Neural crest cell (in vitro differentiated cells): ENCODE measurements around the gene RNF144A. TPM values are rescaled to one million over a fixed set of nuclear protein-coding genes. Genes with fewer than 3 reads are reported as not detected.
A peak's percentile ranks its signal among the peaks of the same experiment; 100 is the strongest.
"Not testable (repeated sequence)": the region's sequence is repeated elsewhere in the genome, so short reads cannot be mapped to it uniquely, and the experiment has no call there.

ENCODE experiments used
- DNase-seq: peaks from one replicate; pipeline ENCODE4 v3.0.0; 2021; ENCODE audit warnings: low read depth, mixed read lengths, low spot score
- H3K27ac Mint-ChIP-seq: one replicate; pipeline ENCODE4 v1.8.0; 2021; ENCODE audit warnings: mild to moderate bottlenecking, mixed read lengths; ENCODE audit not compliant: unreplicated experiment
- H3K27me3 Mint-ChIP-seq: 2 replicates; pipeline ENCODE4 v1.8.0; 2021; ENCODE audit warnings: low read depth, mild to moderate bottlenecking, mixed read lengths
- H3K36me3 Mint-ChIP-seq: 2 replicates; pipeline ENCODE4 v1.8.0; 2021; ENCODE audit warnings: low read depth, mild to moderate bottlenecking, mixed read lengths
- H3K4me1 Mint-ChIP-seq: 2 replicates; pipeline ENCODE4 v1.8.0; 2021; ENCODE audit warnings: mixed read lengths
- H3K4me3 Mint-ChIP-seq: one replicate; pipeline ENCODE4 v1.8.0; 2021; ENCODE audit warnings: mild to moderate bottlenecking, mixed read lengths
- H3K9me3 Mint-ChIP-seq: 2 replicates; pipeline ENCODE4 v1.8.0; 2021; ENCODE audit warnings: mixed read lengths
- total RNA-seq: library from RNA; stranded (reverse); gene quantifications from 2 replicates; pipeline ENCODE4 v1.2.1, GENCODE V29; 2021
- TF ChIP-seq, protein P1 (sequence below): fragments of 200-600 bp; sonication (generic); conservative IDR thresholded peaks from 2 replicates; pipeline ENCODE4 v1.5.0; 2021; ENCODE audit warnings: antibody characterized with exemption, mild to moderate bottlenecking

RNF144A gene
- total RNA-seq, 1 donor from 2014 or later = 49.6 TPM

DNA sequence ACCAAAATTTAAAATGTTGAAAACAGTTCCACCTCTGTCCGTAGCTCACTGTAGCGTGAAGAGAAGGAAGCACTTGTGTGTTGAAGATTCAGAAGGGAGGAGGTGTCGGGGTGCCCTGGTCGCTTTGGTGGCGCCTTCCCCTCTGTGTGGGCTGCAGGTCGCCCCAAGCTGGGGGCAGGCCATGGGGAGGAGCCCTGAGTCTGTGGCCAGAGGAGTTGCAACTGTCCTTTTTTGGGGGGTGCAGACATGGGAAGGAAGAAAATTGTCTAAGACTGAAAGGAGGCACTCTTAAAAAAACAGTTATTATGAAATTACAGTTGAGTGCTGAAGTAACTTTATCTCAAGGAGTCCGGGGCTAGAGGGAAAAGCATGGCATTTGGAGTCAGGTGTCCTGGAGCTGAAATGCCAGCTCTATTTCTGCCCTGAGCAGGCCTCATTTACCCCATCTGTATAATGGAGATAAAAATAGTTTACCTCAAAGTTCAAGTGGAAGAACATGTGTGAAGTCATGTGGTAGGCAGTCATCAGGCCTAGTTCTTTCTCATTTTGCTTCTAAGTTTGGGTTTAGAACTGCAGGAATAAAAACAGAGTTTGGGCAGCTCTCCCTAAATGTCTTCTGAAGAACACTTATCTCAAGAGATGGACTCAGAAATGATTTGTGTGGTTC, 82.1 kb downstream of the RNF144A start:
- Mint-ChIP-seq H3K27me3 (no peaks in the 10 kb centered on the region), H3K9me3 (no peaks in the 10 kb centered on the region), H3K36me3 (peaks cover 9% of the 10 kb centered on the region), H3K4me3 (no peak overlapping the region), H3K27ac (peak overlapping the region; percentile 64), H3K4me1 (peaks cover 30% of the 10 kb centered on the region)
- TF ChIP-seq, protein P1, sequence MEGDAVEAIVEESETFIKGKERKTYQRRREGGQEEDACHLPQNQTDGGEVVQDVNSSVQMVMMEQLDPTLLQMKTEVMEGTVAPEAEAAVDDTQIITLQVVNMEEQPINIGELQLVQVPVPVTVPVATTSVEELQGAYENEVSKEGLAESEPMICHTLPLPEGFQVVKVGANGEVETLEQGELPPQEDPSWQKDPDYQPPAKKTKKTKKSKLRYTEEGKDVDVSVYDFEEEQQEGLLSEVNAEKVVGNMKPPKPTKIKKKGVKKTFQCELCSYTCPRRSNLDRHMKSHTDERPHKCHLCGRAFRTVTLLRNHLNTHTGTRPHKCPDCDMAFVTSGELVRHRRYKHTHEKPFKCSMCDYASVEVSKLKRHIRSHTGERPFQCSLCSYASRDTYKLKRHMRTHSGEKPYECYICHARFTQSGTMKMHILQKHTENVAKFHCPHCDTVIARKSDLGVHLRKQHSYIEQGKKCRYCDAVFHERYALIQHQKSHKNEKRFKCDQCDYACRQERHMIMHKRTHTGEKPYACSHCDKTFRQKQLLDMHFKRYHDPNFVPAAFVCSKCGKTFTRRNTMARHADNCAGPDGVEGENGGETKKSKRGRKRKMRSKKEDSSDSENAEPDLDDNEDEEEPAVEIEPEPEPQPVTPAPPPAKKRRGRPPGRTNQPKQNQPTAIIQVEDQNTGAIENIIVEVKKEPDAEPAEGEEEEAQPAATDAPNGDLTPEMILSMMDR = no peak
- DNase-seq = no peak

DNA sequence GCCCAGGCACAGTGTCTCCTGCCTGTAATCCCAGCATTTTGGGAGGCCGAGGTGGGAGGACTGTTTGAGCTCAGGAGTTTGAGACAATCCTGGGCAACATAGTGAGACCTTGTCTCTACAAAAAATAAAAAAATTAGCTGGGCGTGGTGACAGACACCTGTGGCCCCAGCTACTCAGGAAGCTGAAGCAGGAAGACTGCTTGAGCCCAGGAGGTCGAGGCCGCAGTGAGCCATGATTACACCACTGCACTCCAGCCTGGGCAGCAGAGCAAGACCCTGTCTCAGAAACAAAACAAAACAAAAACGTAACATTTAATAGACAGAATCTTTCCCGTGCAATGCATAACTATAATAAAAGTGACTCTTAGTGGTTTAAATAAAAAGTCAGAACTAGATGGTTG, 84.2 kb downstream of the RNF144A start:
- not testable (repeated sequence) for H3K27me3 Mint-ChIP-seq, DNase-seq, H3K4me3 Mint-ChIP-seq, H3K36me3 Mint-ChIP-seq, H3K27ac Mint-ChIP-seq, H3K9me3 Mint-ChIP-seq
- H3K4me1 Mint-ChIP-seq = peaks cover 17% of the 10 kb centered on the region

DNA sequence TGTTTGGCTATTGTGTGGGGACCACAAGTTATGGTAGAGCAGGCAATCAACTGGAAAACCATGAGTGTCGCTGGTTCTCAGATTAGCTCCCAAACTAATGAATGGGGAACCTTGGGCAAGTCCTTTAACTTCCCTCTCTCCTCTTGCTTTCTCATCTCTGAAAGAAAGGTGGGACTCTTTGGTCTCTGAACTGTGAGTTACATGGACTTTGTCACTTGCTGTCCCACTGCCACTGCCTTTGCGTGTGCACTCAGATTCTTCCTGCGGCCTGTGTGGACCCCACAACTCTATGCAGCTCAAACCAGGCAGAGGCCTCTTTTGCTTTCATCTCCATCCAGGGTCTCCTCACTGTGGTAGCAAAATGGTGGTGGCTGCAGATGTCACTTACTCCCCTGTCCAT, 86.7 kb downstream of the RNF144A start:
- DNase-seq = no peak
- Mint-ChIP-seq H3K9me3 (no peaks in the 10 kb centered on the region), H3K36me3 (peaks cover 6% of the 10 kb centered on the region), H3K27me3 (no peaks in the 10 kb centered on the region), H3K27ac (no peak overlapping the region), H3K4me1 (peaks cover 24% of the 10 kb centered on the region), H3K4me3 (no peak overlapping the region)
- TF ChIP-seq, protein P1 = no peak

DNA sequence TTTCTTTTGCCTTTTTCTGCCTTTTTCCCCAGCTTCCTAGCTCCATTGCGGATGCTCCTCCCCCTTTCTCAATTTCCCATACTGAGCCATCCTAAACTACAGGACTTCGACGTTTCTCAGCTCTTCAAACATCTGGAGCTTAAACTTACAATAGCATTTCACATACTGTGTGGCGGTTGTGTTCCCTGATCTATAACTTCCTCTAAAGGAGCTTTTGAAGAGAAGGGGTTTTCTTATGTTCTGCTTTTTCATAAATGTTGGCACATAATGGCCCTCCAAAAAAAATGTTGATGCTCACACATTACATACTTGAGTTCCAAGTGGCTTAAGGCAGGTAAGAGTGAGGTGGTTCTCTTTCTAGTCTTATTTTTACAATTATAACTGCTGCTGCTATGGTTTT, 87.4 kb downstream of the RNF144A start:
- no peak for DNase-seq
- H3K27ac Mint-ChIP-seq = no peak overlapping the region
- peaks cover 19% of the 10 kb centered on the region for H3K4me1 Mint-ChIP-seq
- no peak overlapping the region for H3K4me3 Mint-ChIP-seq
- TF ChIP-seq, protein P1 = no peak
- H3K27me3 Mint-ChIP-seq = no peaks in the 10 kb centered on the region
- no peaks in the 10 kb centered on the region for H3K9me3 Mint-ChIP-seq
- peaks cover 6% of the 10 kb centered on the region for H3K36me3 Mint-ChIP-seq

DNA sequence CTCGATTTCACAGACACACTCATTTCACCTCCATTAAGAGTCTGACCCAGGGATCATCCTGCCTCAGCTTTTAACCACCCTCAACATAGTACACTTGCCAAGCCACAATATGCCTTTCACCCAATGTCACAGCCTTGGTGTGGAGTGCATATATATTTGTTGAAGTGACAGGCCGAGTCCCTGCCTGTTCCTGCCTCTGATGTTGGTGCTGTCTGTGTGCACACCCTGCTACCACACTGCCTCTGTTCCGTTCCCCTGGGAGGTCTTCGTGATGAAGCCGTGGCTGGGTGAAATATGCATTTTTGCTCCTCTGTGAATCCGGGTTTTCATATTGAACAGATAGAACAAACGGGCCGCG, 90.3 kb downstream of the RNF144A start:
- no peaks in the 10 kb centered on the region for H3K9me3 Mint-ChIP-seq
- H3K36me3 Mint-ChIP-seq = peaks cover 4% of the 10 kb centered on the region
- DNase-seq = no peak
- TF ChIP-seq, protein P1 = no peak
- H3K4me3 Mint-ChIP-seq = no peak overlapping the region
- no peaks in the 10 kb centered on the region for H3K27me3 Mint-ChIP-seq
- H3K27ac Mint-ChIP-seq = peak overlapping the region; percentile 63
- H3K4me1 Mint-ChIP-seq = peaks cover 39% of the 10 kb centered on the region

DNA sequence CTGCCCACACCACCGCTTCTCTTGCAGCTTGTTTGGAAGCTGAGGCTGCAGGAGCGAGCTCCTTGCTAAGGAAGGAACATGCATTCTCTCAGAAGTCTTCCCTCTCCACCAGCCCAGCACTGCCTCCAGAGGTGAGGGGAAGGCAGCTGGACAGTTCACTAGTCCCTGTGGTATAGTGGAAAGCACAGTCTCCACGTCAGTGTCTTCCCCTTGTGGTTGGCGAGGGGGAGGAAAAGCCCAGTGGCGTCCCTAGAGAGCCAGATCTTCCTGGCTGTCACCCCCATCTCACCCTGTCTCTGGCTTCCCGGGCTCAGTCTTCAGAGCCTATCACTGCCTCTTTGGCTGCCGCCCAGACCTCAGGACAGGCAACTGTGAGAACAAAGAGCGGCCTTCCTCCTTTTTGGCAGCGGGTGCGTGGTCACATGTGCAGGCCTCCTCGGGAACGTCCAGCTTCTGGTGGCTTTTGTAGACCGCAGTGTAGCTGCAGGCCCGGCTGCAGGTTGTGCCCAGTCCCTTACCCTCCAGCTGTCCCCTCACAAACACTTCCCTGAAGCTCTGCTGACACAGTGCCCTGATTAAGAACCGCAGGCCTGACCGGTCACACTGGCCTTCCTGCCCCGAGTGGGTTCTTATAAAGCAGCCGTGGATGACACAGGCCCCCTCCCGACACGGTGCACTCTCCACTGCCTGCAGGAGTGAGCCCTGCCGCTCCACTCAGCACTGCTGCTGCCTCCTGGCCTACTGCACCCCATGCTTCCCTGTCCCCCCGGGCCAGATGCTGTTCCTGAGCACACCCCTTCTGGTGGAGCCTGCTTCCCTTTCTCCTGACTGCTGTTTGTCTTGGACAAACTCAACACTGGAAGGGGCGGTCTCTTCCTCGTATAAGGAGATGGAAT, 90.9 kb downstream of the RNF144A start:
- no peaks in the 10 kb centered on the region for H3K9me3 Mint-ChIP-seq
- no peak for DNase-seq
- peaks cover 42% of the 10 kb centered on the region for H3K4me1 Mint-ChIP-seq
- H3K36me3 Mint-ChIP-seq = peaks cover 3% of the 10 kb centered on the region
- TF ChIP-seq, protein P1 = no peak
- no peak overlapping the region for H3K4me3 Mint-ChIP-seq
- no peaks in the 10 kb centered on the region for H3K27me3 Mint-ChIP-seq
- H3K27ac Mint-ChIP-seq = peak overlapping the region; percentile 63
